ENCODE data around the gene MROH8. TPM values are rescaled to one million over a fixed set of nuclear protein-coding genes. Genes with fewer than 3 reads are reported as not detected.

Gene MROH8
- total RNA-seq (2014; rRNA removed; shearing (Covaris generic)), result 2.3 and 5.1 TPM in 2 replicates

- Histone ChIP-seq H3K36me3 (peaks cover 32% of the 10 kb centered on the region), H3K4me3 (peak within 1 kb of the TSS; percentile 86), H3K27me3 (replicated peaks) (no peaks in the 10 kb centered on the region), H3K9me3 (replicated peaks) (no peaks in the 10 kb centered on the region), H3K4me1 (replicated peaks) (peaks cover 10% of the 10 kb centered on the region), H3K27ac (peak within 1 kb of the TSS; percentile 99)
- peak; percentile 98 to 99 for DNase-seq (ENCODE audit: low read depth in 1 of 2, low spot score in 2 of 2)
These were observed at the start of gene MROH8, which contains the start of gene RPN2 for GRCh38 chr20:37178839-37179682. TSS of gene MROH8 (minus strand) at chr20:37179548. TSS of gene RPN2 (plus strand) at chr20:37179330. CDS start at chr20:37179357, 27 bp downstream.

GRCh38 chr20:37228656-37229055 lies 49.3 kb upstream of the MROH8 start:
- no peaks in the 10 kb centered on the region for H3K27me3 ChIP-seq (replicated peaks)
- H3K4me3 ChIP-seq, result no peak overlapping the region
- H3K9me3 ChIP-seq (replicated peaks), result no peaks in the 10 kb centered on the region
- no peak for DNase-seq (ENCODE audit: low read depth in 1 of 2, low spot score in 2 of 2)
- peaks cover 99% of the 10 kb centered on the region for H3K36me3 ChIP-seq
- H3K4me1 ChIP-seq (replicated peaks), result no peaks in the 10 kb centered on the region
- no peak overlapping the region for H3K27ac ChIP-seq

- H3K9me3 ChIP-seq (replicated peaks), result no peaks in the 10 kb centered on the region
- no peaks in the 10 kb centered on the region for H3K4me1 ChIP-seq (replicated peaks)
- peaks cover 99% of the 10 kb centered on the region for H3K36me3 ChIP-seq
- no peak overlapping the region for H3K27ac ChIP-seq
- no peaks in the 10 kb centered on the region for H3K27me3 ChIP-seq (replicated peaks)
- DNase-seq (ENCODE audit: low read depth in 1 of 2, low spot score in 2 of 2), result no peak
- H3K4me3 ChIP-seq, result no peak overlapping the region
These were observed 48.7 kb upstream of the MROH8 start for GRCh38 chr20:37228082-37228481.

GRCh38 chr20:37226889-37227288 lies 47.5 kb upstream of the MROH8 start:
- DNase-seq (ENCODE audit: low read depth in 1 of 2, low spot score in 2 of 2), result no peak
- no peak overlapping the region for H3K27ac ChIP-seq
- H3K36me3 ChIP-seq, result peaks cover 94% of the 10 kb centered on the region
- H3K4me3 ChIP-seq, result no peak overlapping the region
- no peaks in the 10 kb centered on the region for H3K4me1 ChIP-seq (replicated peaks)
- no peaks in the 10 kb centered on the region for H3K27me3 ChIP-seq (replicated peaks)
- H3K9me3 ChIP-seq (replicated peaks), result no peaks in the 10 kb centered on the region

GRCh38 chr20:37225146-37225545 lies 45.8 kb upstream of the MROH8 start:
- DNase-seq (ENCODE audit: low read depth in 1 of 2, low spot score in 2 of 2), result no peak
- Histone ChIP-seq H3K36me3 (peaks cover 76% of the 10 kb centered on the region), H3K9me3 (replicated peaks) (no peaks in the 10 kb centered on the region), H3K4me1 (replicated peaks) (peaks cover 9% of the 10 kb centered on the region), H3K27me3 (replicated peaks) (no peaks in the 10 kb centered on the region), H3K4me3 (no peak overlapping the region), H3K27ac (no peak overlapping the region)

GRCh38 chr20:37223053-37223452 lies 43.7 kb upstream of the MROH8 start:
- peaks cover 67% of the 10 kb centered on the region for H3K36me3 ChIP-seq
- H3K27me3 ChIP-seq (replicated peaks), result no peaks in the 10 kb centered on the region
- no peak overlapping the region for H3K27ac ChIP-seq
- peaks cover 12% of the 10 kb centered on the region for H3K4me1 ChIP-seq (replicated peaks)
- no peaks in the 10 kb centered on the region for H3K9me3 ChIP-seq (replicated peaks)
- no peak overlapping the region for H3K4me3 ChIP-seq
- DNase-seq (ENCODE audit: low read depth in 1 of 2, low spot score in 2 of 2), result no peak

GRCh38 chr20:37222086-37222485 lies 42.7 kb upstream of the MROH8 start:
- Histone ChIP-seq H3K9me3 (replicated peaks) (no peaks in the 10 kb centered on the region), H3K27me3 (replicated peaks) (no peaks in the 10 kb centered on the region), H3K4me1 (replicated peaks) (peaks cover 12% of the 10 kb centered on the region), H3K36me3 (peaks cover 65% of the 10 kb centered on the region), H3K27ac (no peak overlapping the region), H3K4me3 (no peak overlapping the region)
- DNase-seq (ENCODE audit: low read depth in 1 of 2, low spot score in 2 of 2), result no peak

- Histone ChIP-seq H3K27ac (peak overlapping the region; percentile 78), H3K9me3 (replicated peaks) (no peaks in the 10 kb centered on the region), H3K27me3 (replicated peaks) (no peaks in the 10 kb centered on the region), H3K4me1 (replicated peaks) (peaks cover 12% of the 10 kb centered on the region), H3K36me3 (peaks cover 63% of the 10 kb centered on the region), H3K4me3 (no peak overlapping the region)
- peak in 1 of 2 experiments; percentile 50 for DNase-seq (ENCODE audit: low read depth in 1 of 2, low spot score in 2 of 2)
These were observed 41.4 kb upstream of the MROH8 start for GRCh38 chr20:37220731-37221130.

- peak overlapping the region; percentile 78 for H3K27ac ChIP-seq
These were observed 40.7 kb upstream of the MROH8 start for GRCh38 chr20:37219751-37220668.

GRCh38 chr20:37218976-37219375 lies 39.6 kb upstream of the MROH8 start:
- H3K27ac ChIP-seq, result no peak overlapping the region
- DNase-seq (ENCODE audit: low read depth in 1 of 2, low spot score in 2 of 2), result no peak
- H3K4me3 ChIP-seq, result no peak overlapping the region
- peaks cover 12% of the 10 kb centered on the region for H3K4me1 ChIP-seq (replicated peaks)
- H3K9me3 ChIP-seq (replicated peaks), result no peaks in the 10 kb centered on the region
- H3K36me3 ChIP-seq, result peaks cover 63% of the 10 kb centered on the region
- H3K27me3 ChIP-seq (replicated peaks), result no peaks in the 10 kb centered on the region

More at GRCh38 chr20:37219751-37220668, 40.7 kb upstream of the MROH8 start:
- Histone ChIP-seq H3K4me1 (replicated peaks) (peaks cover 12% of the 10 kb centered on the region), H3K4me3 (no peak overlapping the region), H3K9me3 (replicated peaks) (no peaks in the 10 kb centered on the region), H3K27me3 (replicated peaks) (no peaks in the 10 kb centered on the region), H3K36me3 (peaks cover 63% of the 10 kb centered on the region)
- DNase-seq (ENCODE audit: low read depth in 1 of 2, low spot score in 2 of 2), result no peak

GRCh38 chr20:37218441-37218840 lies 39.1 kb upstream of the MROH8 start:
- DNase-seq (ENCODE audit: low read depth in 1 of 2, low spot score in 2 of 2), result no peak
- H3K4me1 ChIP-seq (replicated peaks), result peaks cover 12% of the 10 kb centered on the region
- H3K27ac ChIP-seq, result no peak overlapping the region
- no peak overlapping the region for H3K4me3 ChIP-seq
- H3K9me3 ChIP-seq (replicated peaks), result no peaks in the 10 kb centered on the region
- no peaks in the 10 kb centered on the region for H3K27me3 ChIP-seq (replicated peaks)
- peaks cover 64% of the 10 kb centered on the region for H3K36me3 ChIP-seq

GRCh38 chr20:37209661-37210314 lies 30.4 kb upstream of the MROH8 start:
- Histone ChIP-seq H3K9me3 (replicated peaks) (no peaks in the 10 kb centered on the region), H3K4me3 (no peak overlapping the region), H3K4me1 (replicated peaks) (no peaks in the 10 kb centered on the region), H3K36me3 (peaks cover 98% of the 10 kb centered on the region), H3K27ac (no peak overlapping the region), H3K27me3 (replicated peaks) (no peaks in the 10 kb centered on the region)
- no peak for DNase-seq (ENCODE audit: low read depth in 1 of 2, low spot score in 2 of 2)

GRCh38 chr20:37209193-37209592 lies 29.8 kb upstream of the MROH8 start:
- peaks cover 98% of the 10 kb centered on the region for H3K36me3 ChIP-seq
- no peaks in the 10 kb centered on the region for H3K4me1 ChIP-seq (replicated peaks)
- no peak overlapping the region for H3K27ac ChIP-seq
- DNase-seq (ENCODE audit: low read depth in 1 of 2, low spot score in 2 of 2), result no peak
- no peaks in the 10 kb centered on the region for H3K9me3 ChIP-seq (replicated peaks)
- no peak overlapping the region for H3K4me3 ChIP-seq
- H3K27me3 ChIP-seq (replicated peaks), result no peaks in the 10 kb centered on the region

All from SJSA1 (cell line).